ENCODE data around the gene CCR9.

Gene CCR9

GRCh38 chr3:45872569-45872968 lies 13.8 kb upstream of the CCR9 start:
- Histone ChIP-seq H3K9me3 (ENCODE audit: insufficient read depth, low read length) (peaks cover 4% of the 10 kb centered on the region; the same call in 1 of the 2 replicates), H3K27me3 (ENCODE audit: insufficient read depth, insufficient read length) (no peaks in the 10 kb centered on the region), H3K9ac (ENCODE audit: insufficient read length, low read depth) (no peak overlapping the region), H3K4me3 (ENCODE audit: insufficient read length, low read depth) (no peak overlapping the region), H3K36me3 (ENCODE audit: insufficient read depth, insufficient read length, low read length) (no peaks in the 10 kb centered on the region), H3K4me1 (ENCODE audit: insufficient read depth, insufficient read length) (no peaks in the 10 kb centered on the region)
- DNase-seq (ENCODE audit: low read depth, low spot score), result no peak
- TF ChIP-seq SUZ12 (IDR thresholded peaks at IDR 0.05; ENCODE audit: extremely low read depth, insufficient read depth, insufficient read length), result no peak

GRCh38 chr3:45873036-45873435 lies 13.3 kb upstream of the CCR9 start:
- peaks cover 4% of the 10 kb centered on the region; the same call in 1 of the 2 replicates for H3K9me3 ChIP-seq (ENCODE audit: insufficient read depth, low read length)
- no peaks in the 10 kb centered on the region for H3K4me1 ChIP-seq (ENCODE audit: insufficient read depth, insufficient read length)
- no peak for DNase-seq (ENCODE audit: low read depth, low spot score)
- no peak overlapping the region for H3K9ac ChIP-seq (ENCODE audit: insufficient read length, low read depth)
- H3K36me3 ChIP-seq (ENCODE audit: insufficient read depth, insufficient read length, low read length), result no peaks in the 10 kb centered on the region
- H3K4me3 ChIP-seq (ENCODE audit: insufficient read length, low read depth), result no peak overlapping the region
- TF ChIP-seq ZNF274 (IDR thresholded peaks at IDR 0.05; ENCODE audit: low read depth, low read length), result no peak
- no peak for TF ChIP-seq SUZ12 (IDR thresholded peaks at IDR 0.05; ENCODE audit: extremely low read depth, insufficient read depth, insufficient read length)
- TF ChIP-seq YY1 (IDR thresholded peaks at IDR 0.05; ENCODE audit: insufficient read depth, insufficient read length), result no peak
- H3K27me3 ChIP-seq (ENCODE audit: insufficient read depth, insufficient read length), result no peaks in the 10 kb centered on the region

- TF ChIP-seq ZNF274 (IDR thresholded peaks at IDR 0.05; ENCODE audit: low read depth, low read length) (no peak), SUZ12 (IDR thresholded peaks at IDR 0.05; ENCODE audit: extremely low read depth, insufficient read depth, insufficient read length) (no peak), YY1 (IDR thresholded peaks at IDR 0.05; ENCODE audit: insufficient read depth, insufficient read length) (no peak)
- H3K9ac ChIP-seq (ENCODE audit: insufficient read length, low read depth), result no peak overlapping the region
- peaks cover 4% of the 10 kb centered on the region; the same call in 1 of the 2 replicates for H3K9me3 ChIP-seq (ENCODE audit: insufficient read depth, low read length)
- no peak for DNase-seq (ENCODE audit: low read depth, low spot score)
- H3K4me1 ChIP-seq (ENCODE audit: insufficient read depth, insufficient read length), result no peaks in the 10 kb centered on the region
- no peak overlapping the region for H3K4me3 ChIP-seq (ENCODE audit: insufficient read length, low read depth)
- no peaks in the 10 kb centered on the region for H3K36me3 ChIP-seq (ENCODE audit: insufficient read depth, insufficient read length, low read length)
- no peaks in the 10 kb centered on the region for H3K27me3 ChIP-seq (ENCODE audit: insufficient read depth, insufficient read length)
Measured at GRCh38 chr3:45873638-45874037, 12.7 kb upstream of the CCR9 start.

GRCh38 chr3:45874677-45875346 lies 11.5 kb upstream of the CCR9 start:
- H3K4me3 ChIP-seq (ENCODE audit: insufficient read length, low read depth), result no peak overlapping the region
- no peaks in the 10 kb centered on the region for H3K36me3 ChIP-seq (ENCODE audit: insufficient read depth, insufficient read length, low read length)
- no peak for DNase-seq (ENCODE audit: low read depth, low spot score)
- TF ChIP-seq YY1 (IDR thresholded peaks at IDR 0.05; ENCODE audit: insufficient read depth, insufficient read length) (no peak), ZNF274 (IDR thresholded peaks at IDR 0.05; ENCODE audit: low read depth, low read length) (no peak), SUZ12 (IDR thresholded peaks at IDR 0.05; ENCODE audit: extremely low read depth, insufficient read depth, insufficient read length) (no peak)
- no peak overlapping the region for H3K9ac ChIP-seq (ENCODE audit: insufficient read length, low read depth)
- peaks cover 4% of the 10 kb centered on the region; the same call in 1 of the 2 replicates for H3K9me3 ChIP-seq (ENCODE audit: insufficient read depth, low read length)
- H3K27me3 ChIP-seq (ENCODE audit: insufficient read depth, insufficient read length), result no peaks in the 10 kb centered on the region
- no peaks in the 10 kb centered on the region for H3K4me1 ChIP-seq (ENCODE audit: insufficient read depth, insufficient read length)

- H3K4me1 ChIP-seq (ENCODE audit: insufficient read depth, insufficient read length), result no peaks in the 10 kb centered on the region
- no peaks in the 10 kb centered on the region for H3K27me3 ChIP-seq (ENCODE audit: insufficient read depth, insufficient read length)
- DNase-seq (ENCODE audit: low read depth, low spot score), result no peak
- no peak overlapping the region for H3K9ac ChIP-seq (ENCODE audit: insufficient read length, low read depth)
- no peak overlapping the region for H3K4me3 ChIP-seq (ENCODE audit: insufficient read length, low read depth)
- H3K9me3 ChIP-seq (ENCODE audit: insufficient read depth, low read length), result peaks cover 4% of the 10 kb centered on the region; the same call in 1 of the 2 replicates
- no peaks in the 10 kb centered on the region for H3K36me3 ChIP-seq (ENCODE audit: insufficient read depth, insufficient read length, low read length)
- TF ChIP-seq YY1 (IDR thresholded peaks at IDR 0.05; ENCODE audit: insufficient read depth, insufficient read length) (no peak), ZNF274 (IDR thresholded peaks at IDR 0.05; ENCODE audit: low read depth, low read length) (no peak), SUZ12 (IDR thresholded peaks at IDR 0.05; ENCODE audit: extremely low read depth, insufficient read depth, insufficient read length) (no peak)
Measured at GRCh38 chr3:45878124-45878523, 8.2 kb upstream of the CCR9 start.

GRCh38 chr3:45880725-45881077 lies 5.6 kb upstream of the CCR9 start:
- no peak for DNase-seq (ENCODE audit: low read depth, low spot score)
- H3K9me3 ChIP-seq (ENCODE audit: insufficient read depth, low read length), result no peaks in the 10 kb centered on the region
- no peak overlapping the region for H3K4me3 ChIP-seq (ENCODE audit: insufficient read length, low read depth)
- H3K9ac ChIP-seq (ENCODE audit: insufficient read length, low read depth), result no peak overlapping the region
- TF ChIP-seq SUZ12 (IDR thresholded peaks at IDR 0.05; ENCODE audit: extremely low read depth, insufficient read depth, insufficient read length), result no peak
- TF ChIP-seq ZNF274 (IDR thresholded peaks at IDR 0.05; ENCODE audit: low read depth, low read length), result no peak
- no peak for TF ChIP-seq YY1 (IDR thresholded peaks at IDR 0.05; ENCODE audit: insufficient read depth, insufficient read length)
- no peaks in the 10 kb centered on the region for H3K36me3 ChIP-seq (ENCODE audit: insufficient read depth, insufficient read length, low read length)
- peaks cover 10% of the 10 kb centered on the region for H3K27me3 ChIP-seq (ENCODE audit: insufficient read depth, insufficient read length)
- H3K4me1 ChIP-seq (ENCODE audit: insufficient read depth, insufficient read length), result peaks cover under 1% of the 10 kb centered on the region

GRCh38 chr3:45881078-45882022 lies 5.0 kb upstream of the CCR9 start:
- no peak for DNase-seq (ENCODE audit: low read depth, low spot score)
- Histone ChIP-seq H3K9me3 (ENCODE audit: insufficient read depth, low read length) (no peaks in the 10 kb centered on the region), H3K4me1 (ENCODE audit: insufficient read depth, insufficient read length) (peaks cover 7% of the 10 kb centered on the region), H3K9ac (ENCODE audit: insufficient read length, low read depth) (no peak overlapping the region), H3K27me3 (ENCODE audit: insufficient read depth, insufficient read length) (peaks cover 10% of the 10 kb centered on the region), H3K4me3 (ENCODE audit: insufficient read length, low read depth) (no peak overlapping the region), H3K36me3 (ENCODE audit: insufficient read depth, insufficient read length, low read length) (no peaks in the 10 kb centered on the region)
- TF ChIP-seq ZNF274 (IDR thresholded peaks at IDR 0.05; ENCODE audit: low read depth, low read length), result no peak
- TF ChIP-seq SUZ12 (IDR thresholded peaks at IDR 0.05; ENCODE audit: extremely low read depth, insufficient read depth, insufficient read length), result no peak
- TF ChIP-seq YY1 (IDR thresholded peaks at IDR 0.05; ENCODE audit: insufficient read depth, insufficient read length), result no peak

Measured in NT2/D1 (cell line).